ENCODE measurements around the gene MXD1. TPM values are rescaled to one million over a fixed set of nuclear protein-coding genes. Genes with fewer than 3 reads are reported as not detected.

Gene MXD1
- total RNA-seq, 3 donors from 2014 or later = 98.6 to 202 (median 122) TPM

DNA sequence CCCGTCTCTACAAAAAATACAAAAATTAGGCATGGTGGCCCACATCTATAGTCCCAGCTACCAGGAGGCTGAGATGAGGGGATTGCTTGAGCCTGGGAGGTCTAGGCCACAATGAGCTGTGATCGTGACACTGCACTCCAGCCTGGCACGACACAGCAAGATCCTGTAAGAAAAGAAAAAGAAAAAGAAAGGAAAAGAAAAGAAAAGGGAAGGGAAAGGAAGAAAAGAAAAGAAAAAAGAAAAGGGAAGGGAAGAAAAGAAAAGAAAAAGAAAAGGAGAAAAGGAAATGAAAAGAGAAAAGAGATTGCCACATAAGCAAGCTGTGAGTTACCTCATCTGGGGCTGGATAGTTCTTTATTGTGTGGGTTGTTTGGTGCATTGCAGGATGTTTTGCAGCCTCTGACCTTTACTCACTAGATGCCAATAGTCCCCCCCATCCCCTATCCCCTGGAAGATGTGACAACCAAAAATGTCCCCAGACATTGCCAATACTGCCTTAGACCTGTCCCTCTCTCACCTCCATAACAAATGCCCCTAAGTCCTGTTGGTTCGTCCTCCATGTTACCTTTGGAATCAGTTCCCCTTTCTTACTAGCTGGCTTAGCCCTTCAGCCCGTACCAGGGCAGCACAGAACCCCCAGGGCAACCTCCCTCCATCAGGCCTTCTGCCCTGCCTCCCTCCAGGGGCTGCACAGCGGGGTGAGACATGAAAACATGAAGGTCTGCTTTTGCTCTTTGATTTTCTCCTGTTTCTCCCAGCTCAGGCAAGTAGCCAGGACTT lies 37.6 kb downstream of the MXD1 start:
- intact Hi-C loops (cut with DNase I, micrococcal nuclease) = no loop called here
- no peak overlapping the region for H3K4me3 ChIP-seq
- H3K9me3 ChIP-seq = no peaks in the 10 kb centered on the region
- H3K4me1 ChIP-seq (ENCODE audit: low read depth) = no peaks in the 10 kb centered on the region
- DNase-seq = no peak
- ATAC-seq = no peak
- H3K36me3 ChIP-seq (ENCODE audit: low read depth) = no peaks in the 10 kb centered on the region
- TF ChIP-seq CTCF (IDR thresholded peaks at IDR 0.05) = no peak

- intact Hi-C loops (cut with DNase I, micrococcal nuclease) = no loop called here
- ATAC-seq (no peak), DNase-seq (no peak)
- Histone ChIP-seq H3K4me3 (no peak overlapping the region), H3K36me3 (ENCODE audit: low read depth) (no peaks in the 10 kb centered on the region), H3K9me3 (no peaks in the 10 kb centered on the region), H3K4me1 (ENCODE audit: low read depth) (no peaks in the 10 kb centered on the region)
- TF ChIP-seq CTCF (IDR thresholded peaks at IDR 0.05) = no peak
Measured at GRCh38 chr2:69954084-69954483, 39.2 kb downstream of the MXD1 start.

- ATAC-seq (no peak), DNase-seq (no peak)
- no peak for TF ChIP-seq CTCF (IDR thresholded peaks at IDR 0.05)
- no peak overlapping the region for H3K4me3 ChIP-seq
- H3K4me1 ChIP-seq (ENCODE audit: low read depth) = no peaks in the 10 kb centered on the region
- intact Hi-C loops (cut with DNase I, micrococcal nuclease) = no loop called here
- H3K9me3 ChIP-seq = no peaks in the 10 kb centered on the region
- no peaks in the 10 kb centered on the region for H3K36me3 ChIP-seq (ENCODE audit: low read depth)
Measured at GRCh38 chr2:69955029-69955428, 40.1 kb downstream of the MXD1 start.

DNA sequence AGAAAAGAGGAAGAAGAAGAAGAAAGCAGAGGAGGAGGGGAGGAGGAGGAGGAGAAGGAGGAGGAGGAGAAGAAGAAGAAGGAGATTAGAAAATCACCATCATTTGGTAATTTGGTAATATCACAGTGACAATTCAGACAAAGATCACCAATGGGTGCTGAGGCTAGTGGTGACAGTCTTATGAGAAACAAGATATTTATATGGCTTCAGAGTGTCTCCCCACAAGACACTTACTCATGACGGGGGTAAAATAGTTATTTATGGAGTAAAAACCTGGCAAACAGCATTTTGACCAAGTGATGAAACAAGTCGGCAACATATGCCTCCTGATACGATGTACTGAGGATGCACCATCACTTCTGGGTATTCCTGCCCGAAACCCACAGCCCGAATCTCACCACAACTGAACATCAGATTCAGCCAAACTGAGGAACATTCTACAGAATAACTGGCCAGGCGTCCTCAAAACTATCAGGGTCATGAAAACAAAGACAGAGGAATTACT lies 41.6 kb downstream of the MXD1 start:
- ATAC-seq (no peak), DNase-seq (no peak)
- no peaks in the 10 kb centered on the region for H3K4me1 ChIP-seq (ENCODE audit: low read depth)
- no peaks in the 10 kb centered on the region for H3K9me3 ChIP-seq
- no peak for TF ChIP-seq CTCF (IDR thresholded peaks at IDR 0.05)
- no peaks in the 10 kb centered on the region for H3K36me3 ChIP-seq (ENCODE audit: low read depth)
- no peak overlapping the region for H3K4me3 ChIP-seq
- intact Hi-C loops (cut with DNase I, micrococcal nuclease) = no loop called here

- no peak for TF ChIP-seq CTCF (IDR thresholded peaks at IDR 0.05)
- H3K36me3 ChIP-seq (ENCODE audit: low read depth) = no peaks in the 10 kb centered on the region
- no peaks in the 10 kb centered on the region for H3K9me3 ChIP-seq
- H3K4me3 ChIP-seq = no peak overlapping the region
- no peak for ATAC-seq
- H3K4me1 ChIP-seq (ENCODE audit: low read depth) = no peaks in the 10 kb centered on the region
- intact Hi-C loops (cut with DNase I, micrococcal nuclease) = no loop called here
- DNase-seq = no peak
Measured at GRCh38 chr2:69957965-69958364, 43.1 kb downstream of the MXD1 start.
